Smooth muscle cell of the brain vasculature (primary cell): ENCODE data around the gene RBBP4.
"Not testable (repeated sequence)": the region's sequence is repeated elsewhere in the genome, so short reads cannot be mapped to it uniquely, and the experiment has no call there.

ENCODE experiments used
- DNase-seq: peaks from one replicate; pipeline ENCODE4 v3.0.0-alpha.2; 2012; ENCODE audit warnings: low read depth, low spot score

RBBP4 gene

GRCh38 chr1:32693455-32694174 lies 42.6 kb downstream of the RBBP4 start:
- no peak for DNase-seq

DNA sequence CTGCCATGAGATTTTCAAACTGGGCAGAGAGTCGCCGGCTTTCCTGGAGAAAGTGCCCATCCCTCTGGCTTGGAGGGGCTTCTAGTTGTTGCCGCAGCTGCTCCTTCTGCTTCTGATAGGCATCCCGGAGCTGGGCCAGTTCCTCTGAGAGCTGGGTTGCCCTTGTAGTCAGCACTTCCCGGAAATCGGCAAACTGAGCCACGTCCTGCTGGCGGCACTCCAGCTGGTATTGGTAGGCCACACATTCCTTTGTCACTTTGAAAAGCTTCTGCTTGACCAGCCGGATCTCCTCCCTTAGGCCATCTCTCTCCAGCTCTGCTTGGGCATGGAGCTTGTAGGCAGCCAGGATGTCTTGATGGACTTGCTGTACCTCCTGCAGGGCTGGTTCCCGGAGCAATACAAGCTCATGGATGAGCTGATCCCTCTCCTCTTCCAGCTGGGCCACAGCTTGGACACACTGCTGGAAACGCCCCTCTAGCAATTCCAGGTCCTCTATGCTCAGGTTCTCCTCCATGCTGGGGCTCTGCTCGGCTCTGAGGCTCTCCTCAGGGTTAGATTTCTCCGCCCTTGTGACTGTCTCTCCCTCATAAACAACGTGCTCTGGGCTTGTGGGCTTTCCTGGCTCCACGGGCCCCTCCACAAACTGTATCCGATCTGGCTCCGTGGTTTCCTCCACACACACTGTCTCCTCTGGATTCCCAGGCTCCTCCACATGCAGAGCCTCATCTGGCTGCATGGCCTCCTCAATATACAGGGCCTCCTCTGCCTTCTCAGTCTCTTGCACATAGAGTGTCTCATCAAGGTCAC lies 44.3 kb downstream of the RBBP4 start:
- no peak for DNase-seq

GRCh38 chr1:32696041-32696440 lies 45.0 kb downstream of the RBBP4 start:
- DNase-seq: no peak

DNA sequence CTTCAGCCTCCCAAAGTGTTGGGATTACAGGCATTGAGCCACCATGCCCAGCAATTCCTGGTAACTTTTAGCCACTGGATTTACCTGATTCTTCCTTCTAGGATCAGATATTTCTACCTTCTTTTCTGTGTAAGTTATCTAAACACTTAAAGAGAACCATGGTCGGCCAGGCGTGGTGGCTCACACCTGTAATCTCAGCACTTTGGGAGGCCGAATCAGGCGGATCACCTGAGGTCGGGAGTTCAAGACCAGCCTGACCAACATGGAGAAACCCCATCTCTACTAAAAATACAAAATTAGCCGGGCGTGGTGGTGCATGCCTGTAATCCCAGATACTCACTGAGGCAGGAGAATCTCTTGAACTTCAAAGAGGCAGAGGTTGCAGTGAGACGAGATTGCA lies 46.0 kb downstream of the RBBP4 start:
- not testable (repeated sequence) for DNase-seq

GRCh38 chr1:32701421-32701911 lies 50.5 kb downstream of the RBBP4 start:
- no peak for DNase-seq

DNA sequence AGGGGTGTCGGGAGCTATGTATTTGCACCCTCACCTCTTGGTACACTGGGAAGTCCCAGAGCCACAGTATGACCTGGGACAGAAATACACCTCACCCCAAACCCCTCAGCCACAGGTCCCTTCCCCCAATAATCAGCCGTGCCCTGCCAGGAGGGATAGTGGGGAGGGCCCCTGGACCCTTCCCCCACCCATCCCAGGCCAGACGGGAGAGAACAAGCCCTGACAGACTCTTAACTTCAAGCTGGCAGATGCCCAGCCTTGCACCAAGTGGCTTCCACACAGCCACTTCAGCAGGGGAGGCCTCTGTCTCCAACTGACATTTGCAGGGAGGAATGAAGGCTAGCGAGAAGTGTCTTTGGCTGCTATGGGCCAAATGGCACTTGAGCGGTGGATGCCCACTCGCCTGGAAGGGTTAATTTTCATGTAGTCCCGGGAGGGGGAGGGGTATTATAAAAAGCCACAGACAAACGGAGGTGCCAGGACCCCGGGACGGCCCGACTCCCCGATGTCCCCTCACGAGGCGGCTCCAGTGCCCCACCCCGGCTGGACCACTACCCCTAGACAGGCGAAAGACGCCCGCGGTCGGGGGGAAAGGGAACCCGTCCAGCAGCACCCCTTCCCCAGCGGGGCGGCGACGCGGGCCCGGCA lies 51.1 kb downstream of the RBBP4 start:
- no peak for DNase-seq

DNA sequence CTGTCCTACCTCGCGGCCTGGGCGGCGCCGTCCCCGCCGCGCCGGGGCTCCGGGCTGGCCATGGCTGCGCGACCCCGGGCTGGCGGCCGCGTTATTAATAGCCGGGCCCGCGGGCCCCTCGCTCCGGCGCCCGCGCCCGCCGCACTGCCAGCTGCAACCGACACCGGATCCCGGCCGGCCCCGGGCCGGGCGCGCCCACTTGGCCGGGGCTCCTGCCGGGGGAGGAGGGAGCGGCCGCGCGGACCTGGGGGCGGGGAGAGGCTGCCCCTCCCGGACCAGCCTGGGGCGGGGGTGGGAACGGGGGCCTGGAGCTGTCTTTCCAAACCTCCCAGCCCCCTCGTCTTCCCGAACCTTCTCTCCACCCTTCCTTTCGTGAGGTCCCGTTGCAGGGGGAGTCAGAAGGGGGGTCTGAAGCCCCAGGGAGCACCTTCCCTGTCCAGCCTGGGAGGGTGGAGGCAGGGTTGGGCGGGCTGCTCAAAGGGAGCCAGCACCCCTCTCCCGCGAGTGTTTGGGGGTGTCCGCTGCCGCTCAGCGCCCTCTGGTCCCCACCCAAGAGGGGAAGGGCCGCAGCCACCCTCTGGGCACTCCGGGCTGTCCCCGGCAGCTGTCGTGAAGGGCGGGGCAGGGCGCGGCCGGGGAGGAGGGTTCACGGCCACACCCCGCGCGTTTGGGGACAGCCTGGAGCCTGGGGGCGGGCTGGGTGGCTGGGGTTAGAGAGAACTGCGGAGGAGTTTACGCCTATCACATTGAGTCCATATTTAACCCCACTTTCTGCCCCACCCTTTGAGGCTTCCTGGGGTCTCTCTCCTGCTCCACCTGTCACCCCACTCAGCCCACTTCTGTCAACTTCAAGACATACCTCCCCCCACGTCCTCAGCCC lies 51.8 kb downstream of the RBBP4 start, which contains the start of gene SYNC:
TSS of gene SYNC (minus strand) at position 172 of the 880 bp plus-strand sequence. CDS start at position 62, 110 bp downstream.
- no peak for DNase-seq

DNA sequence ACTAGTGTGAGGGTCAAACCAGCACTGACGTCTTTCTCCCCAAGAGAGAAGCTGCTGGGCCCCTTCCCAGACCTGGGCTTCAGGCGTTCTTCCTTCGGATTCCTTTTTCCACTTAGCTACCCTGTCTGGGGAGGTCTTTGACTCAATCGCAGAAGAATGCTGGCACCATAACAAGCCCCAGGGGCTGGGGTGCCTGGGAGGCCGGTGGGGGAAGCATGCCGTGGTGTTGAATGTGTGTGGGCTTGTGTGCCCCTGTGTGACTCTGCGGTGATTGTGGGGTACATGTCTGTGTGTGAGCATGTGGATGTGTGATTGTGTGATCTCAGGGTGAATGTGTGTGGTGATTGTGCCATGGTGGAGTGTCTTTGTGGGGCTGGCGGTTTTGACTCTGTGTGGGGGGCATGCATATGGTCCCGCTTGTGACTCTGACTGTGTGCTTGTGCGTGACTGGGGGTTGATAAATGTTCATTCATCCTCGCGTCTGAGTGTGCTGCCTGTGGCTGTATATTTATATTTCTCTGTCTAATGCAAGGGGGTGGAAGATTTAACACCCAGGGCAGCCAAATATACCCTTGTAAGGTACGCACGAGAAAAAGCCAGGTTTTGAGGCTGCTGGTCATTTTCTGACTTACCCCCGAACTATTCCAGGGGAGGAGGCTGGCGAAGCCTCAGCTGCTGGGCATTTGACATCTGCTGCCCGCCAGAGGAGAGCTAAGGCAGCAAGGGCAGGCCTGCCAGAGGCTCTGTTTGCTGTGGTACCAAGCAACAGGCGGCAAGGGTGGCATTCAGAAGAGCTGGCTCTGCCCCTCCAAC lies 52.7 kb downstream of the RBBP4 start:
- DNase-seq: peak; percentile 69

DNA sequence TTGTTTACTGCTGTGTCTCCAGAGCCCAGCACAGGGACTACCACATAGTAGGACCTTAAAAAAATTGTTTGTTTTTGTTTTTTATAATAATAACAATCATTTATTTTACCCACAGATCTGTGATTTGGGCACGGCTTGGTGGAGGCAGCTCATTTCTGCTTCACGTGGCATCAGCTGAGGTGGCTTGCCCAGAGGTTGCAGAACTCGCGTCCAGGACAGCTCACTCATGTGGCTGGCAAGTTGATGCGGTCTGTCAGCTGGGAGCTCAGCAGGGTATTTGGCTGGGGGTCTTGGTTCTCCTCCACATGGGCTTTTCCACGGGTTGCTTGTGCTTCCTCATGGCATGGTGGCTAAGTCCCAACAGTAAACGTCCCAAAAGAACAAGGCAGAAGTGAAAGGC lies 54.5 kb downstream of the RBBP4 start:
- DNase-seq: no peak

GRCh38 chr1:32706491-32706890 lies 55.5 kb downstream of the RBBP4 start:
- no peak for DNase-seq

GRCh38 chr1:32709075-32709474 lies 58.1 kb downstream of the RBBP4 start:
- DNase-seq: no peak

DNA sequence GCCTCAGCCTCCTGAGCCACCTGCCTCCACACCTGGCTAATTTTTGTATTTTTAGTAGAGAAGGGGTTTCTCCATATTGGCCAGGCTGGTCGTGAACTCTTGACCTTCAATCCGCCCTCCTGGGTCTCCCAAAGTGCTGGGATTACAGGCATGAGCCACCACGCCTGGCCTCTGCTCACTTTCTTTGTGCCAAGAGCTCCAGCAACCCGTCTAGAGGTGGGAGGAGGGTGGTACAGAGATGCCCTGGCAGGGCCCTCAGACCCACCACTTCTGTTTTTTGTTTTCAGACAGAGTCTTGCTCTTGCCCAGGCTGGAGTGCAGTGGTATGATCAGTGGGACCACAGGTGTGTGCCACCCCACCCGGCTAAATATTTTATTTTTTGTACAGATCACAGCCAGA lies 58.5 kb downstream of the RBBP4 start:
- DNase-seq: no peak

DNA sequence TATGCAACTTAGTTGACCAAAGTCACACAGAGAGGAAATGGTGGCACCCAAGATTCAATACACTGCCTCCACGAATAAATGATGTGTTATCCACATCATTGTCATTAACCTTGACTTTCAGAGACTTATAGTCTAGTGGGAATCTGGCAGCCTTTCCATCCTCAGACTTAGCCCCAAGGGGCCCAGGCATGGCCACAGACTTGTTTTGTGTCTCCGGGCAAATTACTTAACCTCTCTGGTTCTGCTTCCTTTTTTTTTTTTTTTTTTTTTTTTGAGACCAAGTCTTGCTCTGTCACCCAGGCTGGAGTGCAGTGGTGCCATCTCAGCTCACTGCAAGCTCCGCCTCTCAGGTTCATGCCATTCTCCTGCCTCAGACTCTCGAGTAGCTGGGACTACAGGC lies 60.2 kb downstream of the RBBP4 start:
- not testable (repeated sequence) for DNase-seq

- no peak for DNase-seq
Observed at GRCh38 chr1:32713081-32713480, 62.1 kb downstream of the RBBP4 start.

- no peak for DNase-seq
Observed at GRCh38 chr1:32714277-32714676, 63.3 kb downstream of the RBBP4 start.

DNA sequence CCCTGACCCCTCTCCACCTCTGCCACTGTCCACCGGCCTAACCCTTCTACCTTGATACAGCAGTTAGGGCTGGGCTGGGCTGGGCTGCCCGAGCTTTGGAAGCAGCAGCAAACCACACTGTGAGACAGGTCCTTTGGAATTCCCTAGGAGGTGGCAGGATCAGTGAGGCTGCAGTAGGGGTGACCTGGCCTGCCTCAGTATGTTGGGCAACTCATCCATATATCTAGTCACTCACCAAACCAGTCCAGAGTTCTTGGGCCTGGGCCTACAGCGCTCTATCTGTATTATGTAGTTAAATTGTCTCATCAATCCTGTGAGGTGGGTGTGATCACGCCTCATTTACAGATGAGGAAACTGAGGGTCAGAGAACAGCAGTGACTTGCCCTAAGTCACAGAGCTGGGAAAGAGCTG lies 64.9 kb downstream of the RBBP4 start:
- DNase-seq: no peak

DNA sequence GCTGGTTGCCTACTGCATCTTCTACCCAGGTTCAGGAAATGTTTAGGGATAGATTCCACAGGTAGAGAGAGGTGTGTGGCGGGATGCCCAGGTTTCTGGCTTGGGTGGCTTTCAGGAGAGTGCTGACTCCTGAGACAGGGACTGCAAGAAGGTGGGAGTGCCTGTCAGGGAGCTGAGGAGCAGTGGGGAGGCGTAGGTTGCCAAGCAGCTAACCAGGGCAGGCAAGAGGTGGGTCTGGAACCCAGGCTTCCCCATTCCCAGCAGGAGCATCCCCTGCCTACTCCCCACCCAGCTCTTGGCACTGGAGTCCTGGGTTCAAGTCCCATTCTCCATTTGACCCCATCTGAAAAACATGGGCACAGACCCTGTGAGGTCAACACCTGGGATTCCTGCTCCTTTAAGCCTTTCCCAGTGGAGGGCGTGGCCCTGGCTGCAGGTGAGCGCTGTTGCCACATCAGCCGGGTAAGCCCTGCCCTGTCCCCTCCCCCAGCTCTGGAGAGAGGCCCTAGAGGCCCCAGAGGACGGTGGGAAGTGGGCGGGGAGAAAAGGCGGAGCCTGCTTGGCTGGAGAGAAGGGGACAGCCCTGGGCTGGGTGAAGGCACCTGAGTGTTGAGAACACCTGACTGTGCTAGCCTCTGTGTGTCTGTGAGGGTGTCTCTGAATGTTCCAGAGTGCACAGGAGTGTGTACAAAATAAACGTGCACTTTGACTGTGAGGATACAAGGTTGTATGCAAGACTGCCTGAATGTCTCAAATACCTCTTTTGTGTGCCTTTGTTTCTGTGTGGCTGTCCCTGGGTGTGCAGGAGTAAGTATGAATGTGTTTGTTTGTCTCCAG lies 65.5 kb downstream of the RBBP4 start:
- no peak for DNase-seq

DNA sequence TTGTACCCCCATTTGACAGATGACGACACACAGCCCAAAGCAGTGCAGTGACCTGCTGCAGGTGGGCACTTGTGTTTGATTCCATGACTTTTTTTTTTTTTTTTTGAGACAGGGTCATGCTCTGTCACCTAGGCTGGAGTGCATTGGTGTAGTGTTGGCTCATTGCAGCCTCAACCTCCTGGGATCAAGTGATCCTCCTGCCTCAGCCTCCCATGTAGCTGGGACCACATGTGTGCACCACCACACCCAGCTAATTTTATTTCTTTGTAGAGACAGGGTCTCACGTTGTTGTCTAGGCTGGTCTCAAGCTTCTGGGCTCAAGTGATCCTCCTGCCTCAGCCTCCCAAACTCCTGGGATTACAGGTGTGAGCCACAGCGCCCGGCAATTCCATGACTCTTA lies 66.5 kb downstream of the RBBP4 start:
- DNase-seq: no peak

DNA sequence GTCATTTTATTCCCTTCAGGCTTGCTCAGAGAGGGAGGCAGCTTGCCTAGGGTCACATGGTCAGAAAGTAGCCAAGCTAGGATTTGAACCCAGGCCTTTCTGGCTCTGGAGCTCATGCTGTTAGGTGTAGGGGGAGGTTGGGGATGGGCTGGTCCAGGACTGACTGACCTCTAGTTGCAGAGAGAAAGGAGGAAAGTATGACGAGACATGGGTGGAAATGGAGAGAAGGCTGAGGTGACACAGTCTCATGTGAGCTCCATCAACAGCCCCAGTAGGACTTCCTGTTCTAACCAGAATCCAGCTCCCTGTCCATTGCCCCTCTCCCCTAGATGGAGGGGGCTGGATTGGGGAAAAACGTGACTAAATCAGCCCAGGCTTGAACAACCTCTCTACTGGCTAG lies 67.0 kb downstream of the RBBP4 start:
- DNase-seq: no peak

DNA sequence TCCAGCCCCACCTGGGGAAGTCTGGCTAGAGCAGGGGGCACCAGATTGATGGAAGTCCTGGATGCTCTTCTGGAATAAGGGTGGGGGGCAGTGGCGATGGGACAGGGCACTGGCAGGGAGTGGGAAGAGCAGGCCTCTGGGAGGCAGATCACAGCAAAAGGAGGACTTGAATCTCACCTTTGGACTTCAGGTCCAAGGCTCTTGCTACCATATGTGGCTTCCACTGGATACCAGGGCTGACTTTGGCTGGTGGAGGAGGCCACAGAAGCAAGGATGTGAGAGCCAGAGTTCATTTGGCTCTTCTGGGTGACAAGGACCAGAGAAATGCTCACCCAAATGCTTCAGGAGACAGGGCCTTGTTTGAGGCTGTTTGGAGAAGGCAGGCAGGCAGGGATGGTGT lies 67.5 kb downstream of the RBBP4 start:
- no peak for DNase-seq
